22Rv1 (cell line): ENCODE measurements around the gene XG.

Experiments
- ZFX ChIP-seq: fragments of 450-650 bp; IDR thresholded peaks from 2 replicates; pipeline ENCODE4 v1.6.1; 2017; ENCODE audit warnings: antibody characterized with exemption, borderline replicate concordance
- TF ChIP-seq, protein P1 (sequence below): fragments of 450-650 bp; IDR thresholded peaks from 2 replicates; pipeline ENCODE4 v1.5.1; 2017; ENCODE audit warnings: mild to moderate bottlenecking

DNA sequence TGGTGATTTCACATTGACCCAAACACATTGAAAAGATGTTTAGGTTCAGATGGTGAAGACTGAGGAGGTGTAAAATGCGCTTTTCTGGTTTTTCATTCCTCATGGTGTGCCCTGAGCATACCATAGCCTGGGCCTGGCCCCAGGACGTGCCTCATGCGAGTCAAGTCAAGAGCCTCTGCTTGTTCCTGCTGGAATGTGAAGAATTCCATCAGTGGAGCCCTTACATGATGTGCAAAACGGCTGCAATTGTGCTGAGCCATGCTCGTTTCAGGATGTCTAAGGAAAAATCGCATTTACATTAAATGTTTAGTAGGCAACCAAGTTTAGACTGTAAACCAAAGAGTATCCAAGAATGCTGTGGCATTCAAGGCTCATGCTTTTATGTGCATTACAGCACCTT is 111.8 kb downstream of the XG start:
- TF ChIP-seq, protein P1, sequence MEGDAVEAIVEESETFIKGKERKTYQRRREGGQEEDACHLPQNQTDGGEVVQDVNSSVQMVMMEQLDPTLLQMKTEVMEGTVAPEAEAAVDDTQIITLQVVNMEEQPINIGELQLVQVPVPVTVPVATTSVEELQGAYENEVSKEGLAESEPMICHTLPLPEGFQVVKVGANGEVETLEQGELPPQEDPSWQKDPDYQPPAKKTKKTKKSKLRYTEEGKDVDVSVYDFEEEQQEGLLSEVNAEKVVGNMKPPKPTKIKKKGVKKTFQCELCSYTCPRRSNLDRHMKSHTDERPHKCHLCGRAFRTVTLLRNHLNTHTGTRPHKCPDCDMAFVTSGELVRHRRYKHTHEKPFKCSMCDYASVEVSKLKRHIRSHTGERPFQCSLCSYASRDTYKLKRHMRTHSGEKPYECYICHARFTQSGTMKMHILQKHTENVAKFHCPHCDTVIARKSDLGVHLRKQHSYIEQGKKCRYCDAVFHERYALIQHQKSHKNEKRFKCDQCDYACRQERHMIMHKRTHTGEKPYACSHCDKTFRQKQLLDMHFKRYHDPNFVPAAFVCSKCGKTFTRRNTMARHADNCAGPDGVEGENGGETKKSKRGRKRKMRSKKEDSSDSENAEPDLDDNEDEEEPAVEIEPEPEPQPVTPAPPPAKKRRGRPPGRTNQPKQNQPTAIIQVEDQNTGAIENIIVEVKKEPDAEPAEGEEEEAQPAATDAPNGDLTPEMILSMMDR = no peak
- TF ChIP-seq ZFX = no peak
